OCI-LY3 (cell line): ENCODE data around the gene SEMA3C.
A peak's percentile ranks its signal among the peaks of the same experiment; 100 is the strongest.

ENCODE experiments used
- H2AFZ ChIP-seq: fragments of 200-600, 300-600 bp; shearing (Covaris generic); 2 replicates; pipeline ENCODE4 v1.6.0; 2014; ENCODE audit warnings: antibody characterized with exemption, low read depth, low read length
- H3K27ac ChIP-seq: fragments of 200-600, 300-600 bp; sonication (generic); 2 replicates; pipeline ENCODE4 v1.5.1; 2014; ENCODE audit warnings: mild to moderate bottlenecking, low read length, moderate library complexity, mixed read lengths
- H3K27me3 ChIP-seq: fragments of 200-600, 300-600 bp; sonication (generic); 2 replicates; pipeline ENCODE4 v1.6.1; 2014; ENCODE audit warnings: low read depth, low read length, mixed read lengths
- H3K36me3 ChIP-seq: fragments of 200-600, 300-600 bp; sonication (generic); replicated peaks from 2 replicates; pipeline ENCODE3; 2014; ENCODE audit warnings: low read depth, low read length, mixed read lengths
- H3K4me1 ChIP-seq: fragments of 300-600, 200-600 bp; sonication (generic); 2 replicates; pipeline ENCODE4 v1.6.1; 2014; ENCODE audit warnings: low read length, mixed read lengths
- H3K4me2 ChIP-seq: fragments of 200-600, 300-600 bp; sonication (generic); 2 replicates; pipeline ENCODE4 v1.6.1; 2014; ENCODE audit warnings: low read length, mixed read lengths
- H3K4me3 ChIP-seq: fragments of 300-600, 200-600 bp; sonication (generic); 2 replicates; pipeline ENCODE4 v1.5.1; 2014; ENCODE audit warnings: antibody characterized with exemption, mild to moderate bottlenecking, low read length, moderate library complexity
- H3K79me2 ChIP-seq: fragments of 300-600, 200-600 bp; shearing (Covaris generic); 2 replicates; pipeline ENCODE4 v1.6.1; 2014; ENCODE audit warnings: mild to moderate bottlenecking, low read length, mixed read lengths
- H3K9ac ChIP-seq: fragments of 300-600, 200-600 bp; shearing (Covaris generic); 2 replicates; pipeline ENCODE4 v1.6.0; 2014; ENCODE audit warnings: mild to moderate bottlenecking, low read length, moderate library complexity
- H3K9me3 ChIP-seq: fragments of 200-600, 300-600 bp; shearing (Covaris generic); 2 replicates; pipeline ENCODE4 v1.6.1; 2014; ENCODE audit warnings: low read length, mixed read lengths; ENCODE audit not compliant: insufficient read depth
- H4K20me1 ChIP-seq: fragments of 200-600, 300-600 bp; sonication (generic); 2 replicates; pipeline ENCODE4 v1.6.1; 2016; ENCODE audit warnings: low read length, mixed read lengths; ENCODE audit not compliant: insufficient read depth
- EZH2phosphoT487 ChIP-seq: fragments of 200-600 bp; shearing (Covaris generic); IDR thresholded peaks from 2 replicates; pipeline ENCODE4 v1.6.1; 2018; ENCODE audit warnings: antibody characterized with exemption, mixed run types, low read depth
- TF ChIP-seq, protein P1 (sequence below): fragments of 200-600, 300-600 bp; sonication (generic); IDR thresholded peaks from 2 replicates; pipeline ENCODE4 v1.5.1; 2014; ENCODE audit warnings: antibody characterized with exemption, low read length, low read depth

The SEMA3C gene

DNA sequence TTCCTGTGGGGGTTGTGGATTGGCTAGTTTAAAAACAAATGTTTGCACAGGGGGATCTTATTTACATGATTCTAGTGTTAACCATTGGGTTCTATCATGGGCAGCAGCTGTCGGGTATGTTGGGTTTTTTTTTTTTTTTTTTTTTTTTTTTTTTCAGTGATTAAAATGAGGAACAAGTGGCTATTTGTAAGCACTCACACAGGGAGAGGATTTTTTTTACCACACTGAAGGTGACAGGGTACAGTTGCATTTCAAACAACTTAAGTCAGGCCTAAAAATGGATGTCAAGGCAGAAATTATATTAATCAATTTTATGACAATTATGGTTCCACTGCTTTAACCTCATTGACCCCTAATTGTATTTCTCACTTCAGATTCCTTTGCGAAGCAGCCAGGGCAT is 187.6 kb downstream of the SEMA3C start:
- H3K27ac ChIP-seq: no peak overlapping the region
- no peaks in the 10 kb centered on the region for H3K27me3 ChIP-seq
- no peaks in the 10 kb centered on the region for H4K20me1 ChIP-seq
- H3K4me1 ChIP-seq: peaks cover 16% of the 10 kb centered on the region
- H2AFZ ChIP-seq: no peak overlapping the region
- no peak overlapping the region for H3K4me2 ChIP-seq
- TF ChIP-seq, protein P1, sequence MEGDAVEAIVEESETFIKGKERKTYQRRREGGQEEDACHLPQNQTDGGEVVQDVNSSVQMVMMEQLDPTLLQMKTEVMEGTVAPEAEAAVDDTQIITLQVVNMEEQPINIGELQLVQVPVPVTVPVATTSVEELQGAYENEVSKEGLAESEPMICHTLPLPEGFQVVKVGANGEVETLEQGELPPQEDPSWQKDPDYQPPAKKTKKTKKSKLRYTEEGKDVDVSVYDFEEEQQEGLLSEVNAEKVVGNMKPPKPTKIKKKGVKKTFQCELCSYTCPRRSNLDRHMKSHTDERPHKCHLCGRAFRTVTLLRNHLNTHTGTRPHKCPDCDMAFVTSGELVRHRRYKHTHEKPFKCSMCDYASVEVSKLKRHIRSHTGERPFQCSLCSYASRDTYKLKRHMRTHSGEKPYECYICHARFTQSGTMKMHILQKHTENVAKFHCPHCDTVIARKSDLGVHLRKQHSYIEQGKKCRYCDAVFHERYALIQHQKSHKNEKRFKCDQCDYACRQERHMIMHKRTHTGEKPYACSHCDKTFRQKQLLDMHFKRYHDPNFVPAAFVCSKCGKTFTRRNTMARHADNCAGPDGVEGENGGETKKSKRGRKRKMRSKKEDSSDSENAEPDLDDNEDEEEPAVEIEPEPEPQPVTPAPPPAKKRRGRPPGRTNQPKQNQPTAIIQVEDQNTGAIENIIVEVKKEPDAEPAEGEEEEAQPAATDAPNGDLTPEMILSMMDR: no peak
- no peak for TF ChIP-seq EZH2phosphoT487
- no peak overlapping the region for H3K9ac ChIP-seq
- H3K4me3 ChIP-seq: no peak overlapping the region
- no peaks in the 10 kb centered on the region for H3K36me3 ChIP-seq
- H3K9me3 ChIP-seq: no peaks in the 10 kb centered on the region
- no peaks in the 10 kb centered on the region for H3K79me2 ChIP-seq

DNA sequence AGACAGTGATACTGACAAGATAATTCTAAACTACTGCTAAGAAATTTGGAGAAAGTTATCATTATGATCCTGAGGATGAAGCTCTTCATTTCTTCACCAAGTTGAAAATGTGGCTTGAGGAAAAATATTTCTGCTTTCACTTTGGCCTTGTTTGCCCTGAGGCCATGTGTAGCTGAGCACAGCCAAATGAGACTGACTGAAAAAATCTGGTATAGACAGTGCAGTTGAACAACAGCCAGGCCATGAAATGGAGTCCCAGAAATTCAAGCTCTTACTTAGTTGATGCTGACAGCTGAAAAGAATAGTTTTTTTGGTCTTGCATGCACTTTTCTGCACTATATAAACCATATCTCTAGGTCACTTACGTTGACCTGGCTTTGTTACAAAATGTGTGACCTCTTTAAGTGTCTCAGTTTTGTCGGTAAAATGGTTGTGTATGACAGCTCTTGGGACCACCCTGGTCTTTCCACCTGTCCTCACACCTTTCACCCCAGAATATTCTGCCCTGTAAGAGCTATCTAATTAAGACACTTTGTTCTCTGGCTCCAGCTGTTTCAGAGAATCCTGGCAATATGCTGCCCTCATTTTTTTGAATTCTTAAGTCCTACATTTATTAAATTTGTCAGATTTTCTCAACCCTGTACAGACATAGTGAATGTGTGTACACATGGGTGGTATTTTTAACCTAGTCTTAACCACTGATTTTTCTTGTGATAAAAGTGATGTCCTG is 189.1 kb downstream of the SEMA3C start:
- Histone ChIP-seq H2AFZ (no peak overlapping the region), H3K36me3 (no peaks in the 10 kb centered on the region), H3K4me3 (no peak overlapping the region), H3K27ac (no peak overlapping the region), H4K20me1 (no peaks in the 10 kb centered on the region), H3K79me2 (no peaks in the 10 kb centered on the region), H3K9ac (no peak overlapping the region), H3K4me2 (no peak overlapping the region), H3K4me1 (peaks cover 31% of the 10 kb centered on the region), H3K27me3 (no peaks in the 10 kb centered on the region), H3K9me3 (no peaks in the 10 kb centered on the region)
- no peak for TF ChIP-seq EZH2phosphoT487
- TF ChIP-seq, protein P1: no peak

DNA sequence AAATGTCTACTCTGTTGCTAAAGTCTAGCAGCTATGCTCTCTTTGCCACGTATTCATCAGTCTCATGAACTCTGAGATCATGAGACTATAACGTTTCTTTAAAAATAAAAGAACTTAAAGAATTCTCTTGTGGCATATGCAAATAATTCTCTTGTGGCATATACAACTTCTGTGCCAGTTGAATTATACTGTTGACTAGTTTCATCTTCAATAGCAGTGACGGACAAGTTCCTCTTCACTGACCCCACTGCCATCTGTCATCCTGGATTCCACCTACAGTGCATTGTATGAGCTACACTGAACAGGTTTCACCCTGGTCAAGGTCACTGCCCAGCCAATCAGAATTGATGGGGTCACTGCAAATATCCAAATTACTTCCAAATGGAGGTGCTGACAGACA is 192.2 kb downstream of the SEMA3C start:
- TF ChIP-seq EZH2phosphoT487: no peak
- TF ChIP-seq, protein P1: no peak
- Histone ChIP-seq H3K27me3 (no peaks in the 10 kb centered on the region), H3K9me3 (no peaks in the 10 kb centered on the region), H3K9ac (no peak overlapping the region), H3K4me2 (peak overlapping the region; percentile 31), H2AFZ (peak overlapping the region; percentile 22), H3K4me1 (peaks cover 44% of the 10 kb centered on the region), H3K4me3 (no peak overlapping the region), H4K20me1 (no peaks in the 10 kb centered on the region), H3K79me2 (no peaks in the 10 kb centered on the region), H3K36me3 (no peaks in the 10 kb centered on the region), H3K27ac (peak overlapping the region; percentile 61)

DNA sequence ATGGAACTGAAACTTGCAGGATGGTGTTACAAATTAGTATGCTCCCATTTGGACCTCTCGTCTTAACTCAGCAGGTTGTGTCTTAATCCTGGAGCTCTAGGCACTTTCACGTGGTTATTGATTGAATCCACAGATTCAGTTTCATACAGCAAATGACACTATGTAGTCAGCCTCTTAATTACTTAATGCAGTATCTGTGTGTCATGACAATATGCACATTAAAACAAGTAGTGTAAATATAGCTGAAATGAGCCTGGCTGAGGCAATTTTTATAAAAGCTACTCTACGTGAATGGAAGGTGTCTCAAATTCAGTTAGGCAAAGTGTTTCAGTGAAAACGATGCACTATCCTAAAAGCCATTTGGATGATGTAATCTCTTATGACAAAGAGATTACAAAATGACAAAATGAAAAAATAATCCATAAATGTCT is 193.7 kb downstream of the SEMA3C start:
- Histone ChIP-seq H3K36me3 (no peaks in the 10 kb centered on the region), H3K27me3 (no peaks in the 10 kb centered on the region), H3K4me3 (no peak overlapping the region), H4K20me1 (no peaks in the 10 kb centered on the region), H3K4me2 (peak overlapping the region; percentile 36), H3K9ac (no peak overlapping the region), H3K79me2 (no peaks in the 10 kb centered on the region), H3K27ac (no peak overlapping the region), H3K4me1 (peaks cover 56% of the 10 kb centered on the region), H3K9me3 (no peaks in the 10 kb centered on the region), H2AFZ (no peak overlapping the region)
- TF ChIP-seq, protein P1: no peak
- no peak for TF ChIP-seq EZH2phosphoT487
